GM18951 (cell line): ENCODE results near the gene CDH2.

Experiments
- POLR2A ChIP-seq: IDR thresholded peaks from 4 replicates; pipeline ENCODE4 v1.6.1; 2011; ENCODE audit warnings: mild to moderate bottlenecking; ENCODE audit not compliant: insufficient read length, insufficient read depth; ENCODE audit errors: extremely low read depth
- in situ Hi-C: fragments of 300-500 bp; cut with MboI; formaldehyde crosslinking; loops from one replicate; pipeline ENCODE4 v1.12.0; 2022; ENCODE audit warnings: low sequenced_read_pairs, mixed read lengths, inconsistent platforms; ENCODE audit not compliant: unreplicated experiment

The CDH2 gene

DNA sequence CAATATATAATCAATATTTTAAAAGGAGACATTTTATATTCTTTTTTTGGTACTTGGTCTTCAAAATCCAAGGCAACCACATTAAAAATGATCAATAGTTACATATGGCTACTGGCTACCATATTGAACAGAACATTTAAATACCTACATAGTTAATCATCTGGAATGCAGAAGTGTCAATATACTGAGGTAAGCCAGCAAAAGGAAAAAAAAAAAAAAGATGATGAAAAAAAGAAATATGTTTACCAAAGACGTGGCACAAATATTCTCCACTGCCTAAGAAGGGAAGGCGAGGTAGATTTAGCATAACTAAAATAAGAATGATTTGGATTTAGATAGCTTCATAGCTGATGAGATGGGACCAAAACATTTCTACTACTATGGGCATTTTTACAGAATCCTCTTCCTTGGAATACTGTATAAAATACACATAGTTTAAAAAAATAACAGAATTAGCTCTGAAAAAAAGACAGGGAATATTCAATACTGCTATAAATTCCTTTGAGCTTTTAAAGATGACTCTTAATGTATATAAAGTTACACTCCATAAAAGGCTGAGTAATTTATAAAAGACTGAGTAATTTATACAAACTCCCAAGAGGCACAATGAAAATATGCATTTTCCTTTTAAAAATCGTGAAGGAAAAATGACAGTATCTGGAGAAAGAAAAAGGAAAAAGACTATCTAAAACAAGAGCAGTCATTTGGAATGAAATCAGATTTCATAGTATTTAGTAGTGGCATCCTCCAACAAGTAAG, 63.5 kb downstream of the CDH2 start:
- in situ Hi-C loops = no loop called here
- no peak for TF ChIP-seq POLR2A

DNA sequence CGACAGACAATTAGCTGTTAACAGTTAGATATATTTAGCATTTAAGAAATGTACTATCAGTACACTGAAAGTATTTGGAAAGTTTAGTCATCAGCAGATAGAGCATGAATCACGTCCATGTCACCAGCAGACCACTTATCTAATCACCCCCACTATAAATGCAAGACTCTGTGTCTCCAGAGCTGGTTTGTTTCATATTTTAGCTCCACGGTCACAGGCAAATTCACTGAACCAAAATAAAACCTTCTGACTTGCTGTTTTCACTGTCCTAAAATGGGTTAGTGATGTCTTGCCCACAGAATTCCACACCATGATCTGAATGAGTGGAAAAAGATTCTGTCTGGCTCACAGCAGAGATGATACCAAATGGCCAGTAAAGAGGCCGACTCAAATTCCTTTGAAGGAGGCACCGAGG, 64.9 kb downstream of the CDH2 start:
- in situ Hi-C loops = no loop called here

DNA sequence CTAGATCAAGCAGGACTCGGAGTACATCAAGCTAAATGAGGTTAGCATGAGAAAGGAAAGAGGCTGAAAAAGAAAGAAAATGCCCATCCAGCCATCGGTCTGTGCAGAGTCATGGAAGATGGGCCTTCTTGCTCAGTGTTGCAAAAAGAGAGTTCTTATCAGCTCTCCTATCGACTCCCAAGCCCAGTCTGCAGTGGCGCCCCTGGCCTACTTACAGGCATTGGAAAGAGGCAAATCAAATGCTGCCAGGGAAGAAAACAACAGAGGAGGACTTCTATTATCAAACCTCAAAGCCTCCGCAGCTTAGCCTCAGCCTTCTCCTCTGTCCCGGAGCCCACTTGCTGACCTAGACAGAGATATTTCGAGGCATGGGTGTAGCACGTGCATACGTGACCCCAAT, 66.0 kb downstream of the CDH2 start:
- no peak for TF ChIP-seq POLR2A
- in situ Hi-C loops = no loop called here

More for the DNA sequence above, 64.9 kb downstream of the CDH2 start:
- no peak for TF ChIP-seq POLR2A

DNA sequence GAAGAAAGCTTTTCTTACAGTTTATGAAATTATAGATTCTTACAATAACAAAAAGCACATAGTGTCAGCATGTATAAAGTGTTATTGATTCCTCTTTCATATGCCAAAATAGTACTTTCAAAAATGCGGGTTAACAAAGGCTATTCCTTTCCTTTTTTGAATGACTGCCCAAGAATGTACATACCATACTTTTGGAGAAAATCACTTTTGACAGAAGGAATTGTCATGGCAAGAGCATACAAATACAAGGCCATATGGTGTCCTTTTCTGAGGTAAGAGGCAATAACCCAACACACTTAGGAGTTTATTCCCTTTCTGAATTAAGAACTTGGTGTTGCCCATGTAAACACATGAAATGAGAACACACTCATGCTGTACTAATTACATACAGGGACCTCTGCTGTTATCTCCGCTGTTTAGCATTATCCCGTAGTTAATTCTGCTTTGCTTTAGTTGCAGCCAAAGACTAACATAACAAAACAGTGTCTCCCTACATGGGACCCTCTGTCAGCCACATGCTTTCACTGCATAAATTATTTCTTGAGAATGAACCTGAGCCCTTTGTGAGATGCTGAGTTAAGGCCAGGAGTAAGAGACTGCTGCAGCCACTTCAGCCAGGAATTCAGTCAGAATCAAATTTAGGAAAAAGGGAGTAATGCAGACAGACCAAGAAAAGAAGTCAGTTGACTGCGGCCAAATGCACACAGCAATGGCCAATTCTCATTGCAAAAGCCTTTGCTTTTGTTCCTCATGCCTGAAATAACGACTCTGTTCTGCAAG, 67.0 kb downstream of the CDH2 start:
- TF ChIP-seq POLR2A = no peak
- in situ Hi-C loops = no loop called here

DNA sequence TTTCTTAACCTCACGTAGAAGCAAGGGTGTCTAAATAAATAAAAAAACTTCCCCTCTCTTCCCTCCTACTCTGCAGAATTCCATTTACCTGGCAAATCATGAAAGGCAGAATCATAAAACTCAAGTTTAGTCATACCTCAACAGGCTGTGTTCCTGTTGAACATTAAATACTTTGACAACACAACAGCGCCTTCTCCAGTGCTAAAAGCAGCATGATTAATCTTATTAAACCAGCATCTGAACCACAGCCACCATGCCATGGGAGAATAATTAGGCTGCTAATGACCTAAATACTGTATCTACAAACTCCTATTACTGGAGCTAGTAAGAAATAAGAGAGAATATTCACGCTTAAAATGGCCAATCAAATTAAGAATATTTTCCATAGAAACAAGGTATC, 68.1 kb downstream of the CDH2 start:
- TF ChIP-seq POLR2A = no peak
- in situ Hi-C loops = no loop called here

DNA sequence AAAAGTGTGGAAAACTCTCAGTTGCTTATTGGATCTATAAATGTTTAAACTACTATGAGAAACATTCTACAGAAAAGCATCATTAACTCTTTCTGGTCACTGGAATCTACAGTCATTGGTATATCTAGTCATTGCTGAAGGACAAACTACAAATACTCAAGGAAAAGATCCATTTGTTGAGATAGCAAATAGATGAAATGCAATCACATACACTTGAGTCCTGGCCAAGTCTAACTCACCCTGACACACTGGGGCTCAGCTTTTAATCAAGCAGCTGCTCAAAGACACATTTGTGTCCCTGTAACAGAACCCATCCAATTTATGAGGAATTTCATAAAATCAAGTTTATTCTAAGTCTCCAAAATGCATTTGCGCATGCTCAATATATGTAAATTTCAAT, 68.7 kb downstream of the CDH2 start:
- no peak for TF ChIP-seq POLR2A
- in situ Hi-C loops = no loop called here

DNA sequence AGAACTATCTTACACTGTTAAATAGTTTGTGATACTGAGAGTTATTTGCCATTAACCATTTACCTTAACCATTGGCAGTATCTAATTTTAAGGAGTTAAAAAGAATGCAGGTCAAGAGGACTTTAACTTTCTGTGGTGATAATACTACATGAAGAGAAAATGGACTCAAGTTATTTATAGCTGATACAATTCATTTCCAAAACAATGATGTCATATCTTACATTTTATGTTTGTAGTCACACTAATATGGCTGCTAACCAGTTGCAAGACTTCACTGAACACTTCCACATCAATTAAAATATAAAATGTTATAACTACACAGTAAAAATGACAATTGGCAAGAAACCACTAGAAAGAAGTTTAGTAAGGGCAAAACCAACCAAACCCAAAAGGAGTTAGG, 77.7 kb downstream of the CDH2 start:
- in situ Hi-C loops = no loop called here
- no peak for TF ChIP-seq POLR2A

DNA sequence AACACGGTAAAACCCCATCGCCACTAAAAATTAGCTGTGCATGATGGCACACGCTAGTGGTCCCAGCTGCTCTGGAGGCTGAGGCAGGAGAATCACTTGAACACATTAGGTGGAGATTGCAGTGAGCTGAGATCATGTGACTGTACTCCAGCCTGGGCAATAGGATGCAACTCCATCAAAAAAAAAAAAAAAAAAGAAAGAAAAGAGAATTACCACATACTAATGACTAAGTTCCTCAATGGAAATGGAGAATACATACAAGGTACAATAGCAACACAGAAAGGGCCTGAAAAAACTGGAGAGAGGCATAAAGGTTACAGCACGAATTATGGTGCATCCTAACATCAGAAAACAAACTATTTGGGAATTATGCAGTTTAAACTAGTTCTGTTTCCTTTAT, 81.3 kb downstream of the CDH2 start:
- TF ChIP-seq POLR2A = no peak
- in situ Hi-C loops = no loop called here

DNA sequence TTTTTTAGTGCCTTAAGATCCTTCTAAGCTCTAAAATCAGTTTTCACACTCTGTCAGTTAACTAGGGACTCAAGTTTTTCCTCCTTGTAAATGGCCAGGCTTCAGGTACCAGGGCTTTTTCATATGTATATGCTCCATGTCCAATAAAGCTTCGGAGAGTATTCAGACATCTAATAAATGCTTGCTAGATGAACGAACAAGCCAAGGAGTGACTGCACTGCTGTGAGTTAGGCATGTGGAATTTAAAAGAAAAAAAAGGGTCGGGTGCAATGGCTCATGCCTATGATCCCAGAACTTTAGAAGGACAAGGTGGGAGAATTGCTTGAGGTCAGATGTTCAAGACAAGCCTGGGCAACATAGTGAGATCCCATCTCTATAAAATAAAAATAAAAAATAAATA, 81.9 kb downstream of the CDH2 start:
- in situ Hi-C loops = no loop called here
- TF ChIP-seq POLR2A = no peak

DNA sequence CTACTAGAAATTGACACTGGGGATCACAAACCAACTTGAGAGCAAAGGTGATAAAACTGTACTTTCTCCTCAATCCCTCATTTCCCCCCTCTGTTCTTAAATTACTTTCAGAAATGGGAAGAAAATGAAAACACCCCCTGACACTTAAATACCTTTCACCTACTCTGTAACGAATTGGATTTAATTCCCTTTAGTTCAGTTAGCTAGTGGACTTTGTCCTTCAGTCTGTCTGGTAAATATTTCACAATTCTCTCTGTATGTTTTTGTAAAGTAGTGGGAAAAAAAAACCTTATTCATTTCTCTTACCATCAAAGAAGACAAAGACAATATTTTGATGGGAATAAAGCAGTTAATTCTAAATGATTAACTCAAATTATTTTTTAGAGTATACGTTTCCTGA, 85.7 kb downstream of the CDH2 start:
- in situ Hi-C loops = no loop called here
- TF ChIP-seq POLR2A = no peak

DNA sequence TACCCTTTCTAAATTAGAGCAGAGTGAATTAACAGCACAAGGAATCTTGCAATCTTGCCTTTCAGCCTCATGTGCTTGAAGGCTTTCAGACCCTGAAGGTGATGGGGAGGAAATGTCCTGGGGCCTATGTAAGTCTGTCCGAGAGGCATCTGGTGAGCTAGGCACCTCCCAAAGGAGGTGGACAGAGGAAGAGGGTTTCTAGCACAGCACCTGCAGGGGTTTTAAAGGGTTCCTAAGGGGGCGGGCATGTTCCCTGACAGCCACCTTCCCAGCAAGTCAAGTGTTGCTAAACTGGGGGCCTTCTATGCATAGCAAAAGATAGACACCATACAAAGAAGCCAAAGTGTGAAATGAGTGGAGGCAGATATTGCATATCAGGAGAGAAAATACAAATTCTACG, 88.5 kb downstream of the CDH2 start:
- in situ Hi-C loops = no loop called here
- TF ChIP-seq POLR2A = no peak

DNA sequence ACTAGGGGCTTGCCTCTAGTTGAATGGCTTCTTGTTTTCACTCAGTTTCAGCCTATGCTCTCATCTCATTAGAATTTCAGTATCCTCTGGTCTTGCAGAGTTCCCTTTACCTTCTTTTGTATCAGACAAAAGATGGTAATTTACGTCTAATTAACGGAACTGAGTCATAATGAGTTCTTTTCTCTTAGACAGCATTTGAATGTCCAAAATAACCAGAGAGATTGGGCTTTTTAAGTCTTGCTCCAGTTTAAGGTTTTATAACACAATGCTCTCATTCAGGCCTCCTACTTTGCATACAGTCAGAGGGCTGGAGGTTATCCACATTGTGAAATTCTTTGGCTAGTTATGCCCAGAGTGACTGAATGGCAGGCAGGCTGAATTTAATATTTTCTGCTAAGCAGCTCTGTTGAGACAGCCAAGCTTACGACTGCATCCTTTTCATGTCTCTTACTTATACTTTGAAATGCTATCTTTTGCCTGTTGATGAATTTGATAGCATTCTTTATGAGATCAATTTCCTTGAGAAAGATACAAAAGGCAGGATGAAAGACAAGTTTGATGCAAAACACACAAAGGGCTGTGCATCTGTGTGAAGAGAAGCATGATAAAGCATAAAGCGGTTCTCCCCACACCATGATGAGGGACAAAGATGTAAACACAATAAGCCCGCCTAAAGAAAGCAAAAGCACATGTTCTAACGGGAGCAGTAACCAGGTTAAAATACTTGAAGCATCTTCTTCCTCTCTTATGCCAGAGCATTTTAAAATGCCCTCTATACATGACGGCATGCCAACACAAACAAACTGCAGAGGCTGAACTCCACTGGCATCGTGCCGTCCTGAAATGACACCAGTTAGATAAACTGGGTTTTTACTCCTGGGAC, 90.0 kb downstream of the CDH2 start:
- no peak for TF ChIP-seq POLR2A
- in situ Hi-C loops = no loop called here

DNA sequence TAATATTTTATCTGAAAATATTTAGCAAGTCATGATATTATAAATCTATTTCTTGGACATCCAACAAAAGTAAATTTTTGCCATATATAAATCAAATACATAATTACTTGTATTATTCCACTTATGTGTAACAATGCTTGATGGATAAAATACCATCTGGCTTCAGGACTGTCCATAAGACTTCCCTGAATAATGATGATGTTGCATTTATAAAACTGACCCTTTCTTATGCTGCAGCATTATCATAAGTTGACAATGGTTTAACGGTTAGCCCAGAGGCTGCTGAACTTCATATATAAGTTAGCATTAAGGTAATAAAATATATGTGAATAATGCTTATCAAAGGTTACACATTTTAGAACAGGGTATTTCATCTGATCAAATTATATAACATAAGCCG, 95.4 kb downstream of the CDH2 start:
- TF ChIP-seq POLR2A = no peak
- in situ Hi-C loops = no loop called here
